HG02938 (cell line): Measurements from ENCODE around the gene XPO5.
A peak's percentile ranks its signal among the peaks of the same experiment; 100 is the strongest.
"Not testable (repeated sequence)": the region's sequence is repeated elsewhere in the genome, so short reads cannot be mapped to it uniquely, and the experiment has no call there.

Experiments used
- ATAC-seq: cut with Tn5 transposase; IDR thresholded peaks from one replicate; pipeline ENCODE4 v1.9.1; 2021; ENCODE audit warnings: mild to moderate bottlenecking, moderate library complexity; ENCODE audit not compliant: unreplicated experiment

Gene XPO5

GRCh38 chr6:43498291-43498690 lies 77.5 kb downstream of the XPO5 start:
- ATAC-seq: not testable (repeated sequence)

- ATAC-seq: no peak
Measured at GRCh38 chr6:43497689-43498088, 78.1 kb downstream of the XPO5 start.

GRCh38 chr6:43497129-43497396 lies 78.8 kb downstream of the XPO5 start:
- ATAC-seq: no peak

- ATAC-seq: no peak
Measured at GRCh38 chr6:43496370-43497128, 79.3 kb downstream of the XPO5 start.

GRCh38 chr6:43495409-43495941 lies 80.4 kb downstream of the XPO5 start:
- no peak for ATAC-seq

- no peak for ATAC-seq
Measured at GRCh38 chr6:43494766-43495165, 81.1 kb downstream of the XPO5 start.

GRCh38 chr6:43494321-43494720 lies 81.5 kb downstream of the XPO5 start:
- ATAC-seq: no peak

GRCh38 chr6:43493833-43494232 lies 82.0 kb downstream of the XPO5 start:
- ATAC-seq: no peak

GRCh38 chr6:43493230-43493629 lies 82.6 kb downstream of the XPO5 start:
- ATAC-seq: no peak

- ATAC-seq: no peak
Measured at GRCh38 chr6:43492673-43493072, 83.2 kb downstream of the XPO5 start.

GRCh38 chr6:43491750-43492661 lies 83.8 kb downstream of the XPO5 start:
- ATAC-seq: no peak

- no peak for ATAC-seq
Measured at GRCh38 chr6:43490523-43490939, 85.3 kb downstream of the XPO5 start.

- ATAC-seq: no peak
Measured at GRCh38 chr6:43489277-43490072, 86.4 kb downstream of the XPO5 start.

GRCh38 chr6:43488667-43489276 lies 87.1 kb downstream of the XPO5 start:
- no peak for ATAC-seq

- no peak for ATAC-seq
Measured at GRCh38 chr6:43481591-43482236, 94.1 kb downstream of the XPO5 start.

GRCh38 chr6:43481075-43481474 lies 94.8 kb downstream of the XPO5 start:
- ATAC-seq: no peak

GRCh38 chr6:43478008-43478372 lies 97.8 kb downstream of the XPO5 start:
- peak; percentile 19 for ATAC-seq

- peak; percentile 78 for ATAC-seq
Measured at GRCh38 chr6:43477235-43478007, 98.4 kb downstream of the XPO5 start, which contains the start of gene TJAP1. TSS of gene TJAP1 (plus strand) at chr6:43477570. CDS start at chr6:43499002, 21,432 bp downstream.

GRCh38 chr6:43476746-43477145 lies 99.1 kb downstream of the XPO5 start:
- no peak for ATAC-seq
